Astrocyte (in vitro differentiated cells and primary cell): ENCODE data around the gene BEST1.
A peak's percentile ranks its signal among the peaks of the same experiment; 100 is the strongest.

Experiments used
- EZH2 ChIP-seq: IDR thresholded peaks from 2 replicates; pipeline ENCODE4 v1.6.1; 2012; ENCODE audit warnings: mild to moderate bottlenecking, low read length, inconsistent platforms; ENCODE audit not compliant: insufficient read depth
- TF ChIP-seq, protein P1 (sequence below): IDR thresholded peaks from 2 replicates; pipeline ENCODE4 v1.5.1; 2011; ENCODE audit warnings: low read depth, mild to moderate bottlenecking, inconsistent platforms, low read length, moderate library complexity; ENCODE audit not compliant: insufficient read depth

DNA sequence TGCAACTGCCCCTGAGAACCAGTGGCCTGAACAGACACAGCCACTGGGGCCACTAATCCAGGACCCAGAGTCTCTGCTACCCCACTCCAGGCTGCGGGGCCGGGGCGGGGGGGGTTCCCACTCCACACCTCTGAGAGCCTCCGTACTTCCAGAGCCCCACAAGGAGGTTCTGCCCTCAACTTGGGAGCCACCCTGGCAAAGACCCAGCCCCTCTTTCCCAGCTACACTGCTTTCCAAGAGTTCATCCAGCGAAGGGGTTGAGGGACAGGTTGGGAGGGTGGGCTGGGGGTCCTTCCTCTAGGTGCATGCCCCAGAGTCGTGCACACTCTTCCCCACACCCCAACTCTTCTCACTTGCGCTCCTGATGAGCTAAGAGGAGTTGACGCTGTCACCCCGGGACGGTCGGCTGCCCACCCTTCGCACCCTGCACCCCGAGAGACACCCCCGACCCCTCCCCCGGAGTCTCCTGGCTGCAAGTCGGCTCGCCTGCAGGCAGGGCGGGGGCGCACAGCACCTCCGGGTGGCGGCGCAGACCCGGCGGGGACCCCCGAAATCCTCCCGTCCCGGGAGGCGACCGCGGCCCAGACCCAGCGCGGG is 33.3 kb upstream of the BEST1 start:
- TF ChIP-seq EZH2: peak; percentile 21
- TF ChIP-seq, protein P1, sequence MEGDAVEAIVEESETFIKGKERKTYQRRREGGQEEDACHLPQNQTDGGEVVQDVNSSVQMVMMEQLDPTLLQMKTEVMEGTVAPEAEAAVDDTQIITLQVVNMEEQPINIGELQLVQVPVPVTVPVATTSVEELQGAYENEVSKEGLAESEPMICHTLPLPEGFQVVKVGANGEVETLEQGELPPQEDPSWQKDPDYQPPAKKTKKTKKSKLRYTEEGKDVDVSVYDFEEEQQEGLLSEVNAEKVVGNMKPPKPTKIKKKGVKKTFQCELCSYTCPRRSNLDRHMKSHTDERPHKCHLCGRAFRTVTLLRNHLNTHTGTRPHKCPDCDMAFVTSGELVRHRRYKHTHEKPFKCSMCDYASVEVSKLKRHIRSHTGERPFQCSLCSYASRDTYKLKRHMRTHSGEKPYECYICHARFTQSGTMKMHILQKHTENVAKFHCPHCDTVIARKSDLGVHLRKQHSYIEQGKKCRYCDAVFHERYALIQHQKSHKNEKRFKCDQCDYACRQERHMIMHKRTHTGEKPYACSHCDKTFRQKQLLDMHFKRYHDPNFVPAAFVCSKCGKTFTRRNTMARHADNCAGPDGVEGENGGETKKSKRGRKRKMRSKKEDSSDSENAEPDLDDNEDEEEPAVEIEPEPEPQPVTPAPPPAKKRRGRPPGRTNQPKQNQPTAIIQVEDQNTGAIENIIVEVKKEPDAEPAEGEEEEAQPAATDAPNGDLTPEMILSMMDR: no peak
